ENCODE measurements around the gene TAF4. TPM values are rescaled to one million over a fixed set of nuclear protein-coding genes. Genes with fewer than 3 reads are reported as not detected.
A peak's percentile ranks its signal among the peaks of the same experiment; 100 is the strongest.

TAF4 gene
- total RNA-seq, 6 experiments from 2014 or later: 9.0 to 13.0 (median 11.3) TPM

- no peak overlapping the region for H3K27ac ChIP-seq
- H3K4me3 ChIP-seq: no peak overlapping the region
- H3K4me1 ChIP-seq: no peaks in the 10 kb centered on the region
- H3K36me3 ChIP-seq: peaks cover 0 to 40% (median 21%) of the 10 kb centered on the region in 4 donors
- intact Hi-C loops (cut with DNase I): loop anchor here (10.0 kb wide), 1 partner anchor 123 kb away; no protein-coding TSS in a partner anchor
- DNase-seq: no peak
- ATAC-seq: peak in 1 of 4 donors; percentile 13
- TF ChIP-seq POLR2A (IDR thresholded peaks at IDR 0.05): no peak
- TF ChIP-seq, protein P1, sequence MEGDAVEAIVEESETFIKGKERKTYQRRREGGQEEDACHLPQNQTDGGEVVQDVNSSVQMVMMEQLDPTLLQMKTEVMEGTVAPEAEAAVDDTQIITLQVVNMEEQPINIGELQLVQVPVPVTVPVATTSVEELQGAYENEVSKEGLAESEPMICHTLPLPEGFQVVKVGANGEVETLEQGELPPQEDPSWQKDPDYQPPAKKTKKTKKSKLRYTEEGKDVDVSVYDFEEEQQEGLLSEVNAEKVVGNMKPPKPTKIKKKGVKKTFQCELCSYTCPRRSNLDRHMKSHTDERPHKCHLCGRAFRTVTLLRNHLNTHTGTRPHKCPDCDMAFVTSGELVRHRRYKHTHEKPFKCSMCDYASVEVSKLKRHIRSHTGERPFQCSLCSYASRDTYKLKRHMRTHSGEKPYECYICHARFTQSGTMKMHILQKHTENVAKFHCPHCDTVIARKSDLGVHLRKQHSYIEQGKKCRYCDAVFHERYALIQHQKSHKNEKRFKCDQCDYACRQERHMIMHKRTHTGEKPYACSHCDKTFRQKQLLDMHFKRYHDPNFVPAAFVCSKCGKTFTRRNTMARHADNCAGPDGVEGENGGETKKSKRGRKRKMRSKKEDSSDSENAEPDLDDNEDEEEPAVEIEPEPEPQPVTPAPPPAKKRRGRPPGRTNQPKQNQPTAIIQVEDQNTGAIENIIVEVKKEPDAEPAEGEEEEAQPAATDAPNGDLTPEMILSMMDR (IDR thresholded peaks at IDR 0.05): no peak
- H3K9me3 ChIP-seq: no peaks in the 10 kb centered on the region
- no peaks in the 10 kb centered on the region for H3K27me3 ChIP-seq
- WGBS (ENCODE audit: insufficient coverage, low coverage, low lambda C conversion rate, missing lambda C conversion rate): 60% methylated on average over 4 of the region's 6 CpGs
Measured at GRCh38 chr20:62011403-62011790, 54.3 kb downstream of the TAF4 start.

- no peaks in the 10 kb centered on the region for H3K4me1 ChIP-seq
- H3K9me3 ChIP-seq: no peaks in the 10 kb centered on the region
- peaks cover 0 to 41% (median 22%) of the 10 kb centered on the region in 4 donors for H3K36me3 ChIP-seq
- TF ChIP-seq, protein P1 (IDR thresholded peaks at IDR 0.05): peak; percentile 69 to 72 (median 72)
- TF ChIP-seq POLR2A (IDR thresholded peaks at IDR 0.05): no peak
- no peaks in the 10 kb centered on the region for H3K27me3 ChIP-seq
- peak; percentile 58 to 80 (median 75) for ATAC-seq
- no peak overlapping the region for H3K27ac ChIP-seq
- 13% methylated on average over 8 of the region's 13 CpGs for WGBS (ENCODE audit: insufficient coverage, low coverage, low lambda C conversion rate, missing lambda C conversion rate)
- DNase-seq: peak in 1 of 3 donors; percentile 49
- intact Hi-C loops (cut with DNase I): loop anchor here (10.0 kb wide), 1 partner anchor 124 kb away; no protein-coding TSS in a partner anchor
- no peak overlapping the region for H3K4me3 ChIP-seq
Measured at GRCh38 chr20:62010551-62011402, 54.9 kb downstream of the TAF4 start.

DNA sequence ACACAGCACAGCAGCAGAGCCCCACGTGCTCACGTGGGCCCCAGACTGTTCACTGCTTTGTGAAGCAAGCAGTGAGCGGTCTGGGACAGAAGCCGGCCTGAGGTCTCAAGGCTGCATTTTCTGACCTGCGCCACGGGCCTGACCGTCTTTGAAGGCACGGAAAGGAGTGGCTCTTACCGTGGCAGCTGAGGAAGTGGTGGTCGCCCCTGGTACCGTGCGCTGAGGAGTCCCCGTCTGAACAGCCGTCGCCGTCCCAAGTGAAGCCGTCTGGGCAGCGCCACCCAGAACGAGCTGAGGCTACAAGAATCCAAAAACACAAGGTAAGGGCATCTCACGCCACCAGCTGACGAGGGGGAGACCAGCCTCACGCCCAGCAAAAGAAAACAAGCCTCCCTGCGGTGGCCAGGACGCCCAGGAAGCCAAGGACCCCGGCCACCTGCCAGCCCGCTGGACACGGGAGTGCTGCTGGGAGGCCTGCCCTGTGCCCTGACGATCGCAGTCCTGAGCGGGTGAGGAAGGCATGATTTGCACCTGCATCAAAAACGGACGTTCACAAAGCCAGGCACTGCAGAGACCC lies 55.7 kb downstream of the TAF4 start:
- ATAC-seq: no peak
- H3K27ac ChIP-seq: no peak overlapping the region
- H3K4me3 ChIP-seq: no peak overlapping the region
- intact Hi-C loops (cut with DNase I): loop anchor here (10.0 kb wide), 1 partner anchor 125 kb away; no protein-coding TSS in a partner anchor
- H3K9me3 ChIP-seq: no peaks in the 10 kb centered on the region
- H3K27me3 ChIP-seq: no peaks in the 10 kb centered on the region
- no peak for DNase-seq
- H3K36me3 ChIP-seq: peaks cover 0 to 48% (median 26%) of the 10 kb centered on the region in 4 donors
- 91% methylated on average over 8 of the region's 32 CpGs for WGBS (ENCODE audit: insufficient coverage, low coverage, low lambda C conversion rate, missing lambda C conversion rate)
- no peak for TF ChIP-seq POLR2A (IDR thresholded peaks at IDR 0.05)
- TF ChIP-seq, protein P1 (IDR thresholded peaks at IDR 0.05): no peak
- no peaks in the 10 kb centered on the region for H3K4me1 ChIP-seq

- TF ChIP-seq POLR2A (IDR thresholded peaks at IDR 0.05): no peak
- TF ChIP-seq, protein P1 (IDR thresholded peaks at IDR 0.05): no peak
- intact Hi-C loops (cut with DNase I): no loop called here
Measured at GRCh38 chr20:62009322-62009721, 56.4 kb downstream of the TAF4 start.

More at GRCh38 chr20:62009322-62009721, 56.4 kb downstream of the TAF4 start:
- no peak overlapping the region for H3K27ac ChIP-seq
- H3K4me1 ChIP-seq: no peaks in the 10 kb centered on the region
- ATAC-seq (no peak), DNase-seq (no peak)
- H3K9me3 ChIP-seq: no peaks in the 10 kb centered on the region
- no peak overlapping the region for H3K4me3 ChIP-seq
- WGBS (ENCODE audit: insufficient coverage, low coverage, low lambda C conversion rate, missing lambda C conversion rate): 89% methylated on average over 13 of the region's 13 CpGs
- H3K36me3 ChIP-seq: peaks cover 0 to 49% (median 27%) of the 10 kb centered on the region in 4 donors
- no peaks in the 10 kb centered on the region for H3K27me3 ChIP-seq
